ENCODE results near the gene MAPK8IP3.

DNA sequence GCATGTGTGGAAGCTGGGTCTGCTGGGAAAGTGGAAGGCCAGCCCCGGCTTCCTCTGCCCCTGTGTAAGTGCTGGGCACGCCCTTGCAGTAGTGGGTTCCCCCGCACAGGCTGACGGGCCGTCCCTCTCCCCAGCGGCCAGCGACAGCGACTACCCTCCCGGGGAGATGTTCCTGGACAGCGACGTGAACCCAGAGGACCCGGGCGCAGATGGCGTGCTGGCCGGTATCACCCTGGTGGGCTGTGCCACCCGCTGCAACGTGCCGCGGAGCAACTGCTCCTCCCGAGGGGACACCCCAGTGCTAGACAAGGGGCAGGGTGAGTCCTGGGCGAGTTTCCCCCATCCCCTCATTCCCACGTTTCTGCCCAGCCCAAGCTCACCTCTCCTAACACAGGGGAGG lies 59.8 kb downstream of the MAPK8IP3 start:
- TF ChIP-seq, protein P1, sequence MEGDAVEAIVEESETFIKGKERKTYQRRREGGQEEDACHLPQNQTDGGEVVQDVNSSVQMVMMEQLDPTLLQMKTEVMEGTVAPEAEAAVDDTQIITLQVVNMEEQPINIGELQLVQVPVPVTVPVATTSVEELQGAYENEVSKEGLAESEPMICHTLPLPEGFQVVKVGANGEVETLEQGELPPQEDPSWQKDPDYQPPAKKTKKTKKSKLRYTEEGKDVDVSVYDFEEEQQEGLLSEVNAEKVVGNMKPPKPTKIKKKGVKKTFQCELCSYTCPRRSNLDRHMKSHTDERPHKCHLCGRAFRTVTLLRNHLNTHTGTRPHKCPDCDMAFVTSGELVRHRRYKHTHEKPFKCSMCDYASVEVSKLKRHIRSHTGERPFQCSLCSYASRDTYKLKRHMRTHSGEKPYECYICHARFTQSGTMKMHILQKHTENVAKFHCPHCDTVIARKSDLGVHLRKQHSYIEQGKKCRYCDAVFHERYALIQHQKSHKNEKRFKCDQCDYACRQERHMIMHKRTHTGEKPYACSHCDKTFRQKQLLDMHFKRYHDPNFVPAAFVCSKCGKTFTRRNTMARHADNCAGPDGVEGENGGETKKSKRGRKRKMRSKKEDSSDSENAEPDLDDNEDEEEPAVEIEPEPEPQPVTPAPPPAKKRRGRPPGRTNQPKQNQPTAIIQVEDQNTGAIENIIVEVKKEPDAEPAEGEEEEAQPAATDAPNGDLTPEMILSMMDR (IDR thresholded peaks at IDR 0.05), result no peak
- no peak for TF ChIP-seq POLR2A (IDR thresholded peaks at IDR 0.05)

Measured in adrenal gland (tissue), 5 donors.